Esophagus muscularis mucosa (tissue), 4 donors: ENCODE data around the gene MYO9B. TPM values are rescaled to one million over a fixed set of nuclear protein-coding genes. Genes with fewer than 3 reads are reported as not detected.

Experiments
- DNase-seq: peaks from one replicate; pipeline ENCODE4 v3.0.0-alpha.2; 2017; ENCODE audit errors: extremely low spot score
- H3K27ac ChIP-seq, 4 donors: fragments of 200-600 bp; sonication (generic); replicated peaks in 1 of 4; 1 replicate in 3 of 4; 2 replicates in 1 of 4; pipeline ENCODE4 v1.5.1; 2016 to 2019; ENCODE audit warnings: mild to moderate bottlenecking in 1 of 4
- H3K27me3 ChIP-seq, 4 donors: fragments of 200-600 bp; sonication (generic); one replicate each; pipeline versions ENCODE4 v1.5.1 to v1.6.0; 2016 to 2019
- H3K36me3 ChIP-seq, 4 donors: fragments of 200-600 bp; sonication (generic); one replicate each; pipeline ENCODE4 v1.5.1; 2016 to 2019
- H3K4me1 ChIP-seq, 4 donors: fragments of 200-600 bp; sonication (generic); one replicate each; pipeline ENCODE4 v1.5.1; 2016 to 2019
- H3K4me3 ChIP-seq, 4 donors: fragments of 200-600 bp; sonication (generic); 1 replicate in 2 of 4; 2 replicates in 2 of 4; pipeline ENCODE4 v1.5.1; 2016 to 2019; ENCODE audit warnings: mild to moderate bottlenecking in 4 of 4, moderate library complexity in 1 of 4
- H3K9me3 ChIP-seq, 4 donors: fragments of 200-600 bp; sonication (generic); 1 replicate in 3 of 4; 2 replicates in 1 of 4; pipeline ENCODE4 v1.5.1; 2016 to 2019
- CTCF ChIP-seq, 3 experiments: fragments of 200-600 bp in 2 of 3; fragments of 450-650 bp in 1 of 3; sonication (generic) in 2 of 3; IDR thresholded peaks; one replicate each; pipeline ENCODE4 v1.5.1; 2017 to 2019; ENCODE audit warnings: antibody characterized with exemption in 3 of 3, mild to moderate bottlenecking in 2 of 3, moderate library complexity in 1 of 3
- EP300 ChIP-seq: sonication (generic); formaldehyde crosslinking; IDR thresholded peaks from one replicate; pipeline ENCODE4 v1.6.1; 2017; ENCODE audit warnings: antibody characterized with exemption
- POLR2A ChIP-seq: fragments of 450-650 bp; IDR thresholded peaks from one replicate; pipeline ENCODE4 v1.6.1; 2017; ENCODE audit warnings: antibody characterized with exemption, moderate library complexity, mild to moderate bottlenecking, low read depth
- POLR2AphosphoS5 ChIP-seq, 2 donors: sonication (generic); formaldehyde crosslinking; IDR thresholded peaks; one replicate each; pipeline ENCODE4 v1.6.1; 2017; ENCODE audit warnings: antibody characterized with exemption in 2 of 2
- WGBS: methylation state at CpG from one replicate; pipeline ENCODE4 v1.1.5; 2018; 5-methylcytosine and 5-hydroxymethylcytosine counted together
- intact Hi-C: fragments of 100-400 bp; cut with DNase I; formaldehyde crosslinking; loops from one replicate; pipeline ENCODE4 v1.15.1; 2023
- total RNA-seq, 4 donors: library from RNA; depleted of rRNA; stranded (reverse); fragments of >200 nt; gene quantifications; one replicate each; pipeline versions ENCODE4 v1.1.0 to v1.2.1, GENCODE V29; 2016

The MYO9B gene
- total RNA-seq, 4 donors from 2014 or later: 52.6 to 73.3 (median 57.7) TPM

- WGBS: 83% methylated on average over 12 of the region's 15 CpGs
- Histone ChIP-seq H3K27ac (no peak overlapping the region), H3K27me3 (peaks cover 0 to 68% (median 0%) of the 10 kb centered on the region in 4 donors), H3K9me3 (no peaks in the 10 kb centered on the region), H3K36me3 (no peaks in the 10 kb centered on the region), H3K4me3 (no peak overlapping the region), H3K4me1 (peaks cover 0 to 6% (median 2%) of the 10 kb centered on the region in 4 donors)
- intact Hi-C loops: no loop called here
- DNase-seq: no peak
- TF ChIP-seq POLR2A (no peak), EP300 (no peak), POLR2AphosphoS5 (IDR thresholded peaks at IDR 0.05) (no peak), CTCF (IDR thresholded peaks at IDR 0.05) (no peak)
Measured at GRCh38 chr19:17037966-17038500, 37.5 kb upstream of the MYO9B start.

GRCh38 chr19:17041976-17042375 lies 33.6 kb upstream of the MYO9B start:
- Histone ChIP-seq H3K4me1 (peaks cover 0 to 6% (median 2%) of the 10 kb centered on the region in 4 donors), H3K27me3 (peaks cover 0 to 56% (median 0%) of the 10 kb centered on the region in 4 donors), H3K27ac (no peak overlapping the region), H3K4me3 (no peak overlapping the region), H3K36me3 (no peaks in the 10 kb centered on the region), H3K9me3 (no peaks in the 10 kb centered on the region)
- DNase-seq: no peak
- TF ChIP-seq CTCF (IDR thresholded peaks at IDR 0.05) (no peak), POLR2AphosphoS5 (IDR thresholded peaks at IDR 0.05) (no peak), EP300 (no peak), POLR2A (no peak)
- intact Hi-C loops: no loop called here
- 15% methylated on average over 10 of the region's 11 CpGs for WGBS

GRCh38 chr19:17043744-17044143 lies 31.8 kb upstream of the MYO9B start:
- Histone ChIP-seq H3K27me3 (peaks cover 0 to 44% (median 0%) of the 10 kb centered on the region in 4 donors), H3K9me3 (no peaks in the 10 kb centered on the region), H3K27ac (no peak overlapping the region), H3K36me3 (peaks cover 0 to 3% (median 1%) of the 10 kb centered on the region in 4 donors), H3K4me3 (no peak overlapping the region), H3K4me1 (peaks cover 0 to 6% (median 2%) of the 10 kb centered on the region in 4 donors)
- TF ChIP-seq EP300: no peak
- TF ChIP-seq POLR2AphosphoS5 (IDR thresholded peaks at IDR 0.05): no peak
- no peak for TF ChIP-seq POLR2A
- no peak for TF ChIP-seq CTCF (IDR thresholded peaks at IDR 0.05)
- 66% methylated on average over 3 of the region's 7 CpGs for WGBS
- DNase-seq: no peak
- intact Hi-C loops: no loop called here

GRCh38 chr19:17045907-17046502 lies 29.6 kb upstream of the MYO9B start:
- no peak overlapping the region for H3K27ac ChIP-seq
- WGBS: 82% methylated on average over 3 of the region's 5 CpGs
- no peak for DNase-seq
- intact Hi-C loops: no loop called here
- no peak overlapping the region for H3K4me3 ChIP-seq
- peaks cover 0 to 32% (median 0%) of the 10 kb centered on the region in 4 donors for H3K27me3 ChIP-seq
- peaks cover 0 to 6% (median 2%) of the 10 kb centered on the region in 4 donors for H3K4me1 ChIP-seq
- no peaks in the 10 kb centered on the region for H3K9me3 ChIP-seq
- peaks cover 0 to 25% (median 22%) of the 10 kb centered on the region in 4 donors for H3K36me3 ChIP-seq
- no peak for TF ChIP-seq EP300
- TF ChIP-seq POLR2AphosphoS5 (IDR thresholded peaks at IDR 0.05): no peak
- TF ChIP-seq POLR2A: no peak
- TF ChIP-seq CTCF (IDR thresholded peaks at IDR 0.05): no peak
